ENCODE measurements around the gene SNX18. TPM values are rescaled to one million over a fixed set of nuclear protein-coding genes. Genes with fewer than 3 reads are reported as not detected.

The SNX18 gene
- total RNA-seq, 1 donor from 2014 or later = 95.0 TPM

GRCh38 chr5:54567996-54568395 is 50.4 kb downstream of the SNX18 start:
- H3K36me3 Mint-ChIP-seq (ENCODE audit: unreplicated experiment) = no peaks in the 10 kb centered on the region
- H3K27ac Mint-ChIP-seq (ENCODE audit: unreplicated experiment) = no peak overlapping the region
- TF ChIP-seq CTCF (IDR thresholded peaks at IDR 0.05; ENCODE audit: partially characterized antibody, unreplicated experiment) = no peak
- H3K9me3 Mint-ChIP-seq (ENCODE audit: unreplicated experiment) = no peaks in the 10 kb centered on the region
- H3K27me3 Mint-ChIP-seq (ENCODE audit: unreplicated experiment) = no peaks in the 10 kb centered on the region
- no peak overlapping the region for H3K4me3 Mint-ChIP-seq (ENCODE audit: unreplicated experiment)
- DNase-seq = no peak
- peaks cover 9% of the 10 kb centered on the region for H3K4me1 Mint-ChIP-seq (ENCODE audit: low read depth, unreplicated experiment)

GRCh38 chr5:54570916-54571315 is 53.4 kb downstream of the SNX18 start:
- no peak for DNase-seq
- H3K4me1 Mint-ChIP-seq (ENCODE audit: low read depth, unreplicated experiment) = peaks cover 9% of the 10 kb centered on the region
- peaks cover 2% of the 10 kb centered on the region for H3K9me3 Mint-ChIP-seq (ENCODE audit: unreplicated experiment)
- no peaks in the 10 kb centered on the region for H3K36me3 Mint-ChIP-seq (ENCODE audit: unreplicated experiment)
- no peaks in the 10 kb centered on the region for H3K27me3 Mint-ChIP-seq (ENCODE audit: unreplicated experiment)
- no peak overlapping the region for H3K4me3 Mint-ChIP-seq (ENCODE audit: unreplicated experiment)
- H3K27ac Mint-ChIP-seq (ENCODE audit: unreplicated experiment) = no peak overlapping the region
- TF ChIP-seq CTCF (IDR thresholded peaks at IDR 0.05; ENCODE audit: partially characterized antibody, unreplicated experiment) = no peak

GRCh38 chr5:54571462-54571861 is 53.9 kb downstream of the SNX18 start:
- TF ChIP-seq CTCF (IDR thresholded peaks at IDR 0.05; ENCODE audit: partially characterized antibody, unreplicated experiment) = no peak
- Mint-ChIP-seq H3K4me1 (ENCODE audit: low read depth, unreplicated experiment) (peaks cover 9% of the 10 kb centered on the region), H3K4me3 (ENCODE audit: unreplicated experiment) (no peak overlapping the region), H3K36me3 (ENCODE audit: unreplicated experiment) (no peaks in the 10 kb centered on the region), H3K27me3 (ENCODE audit: unreplicated experiment) (no peaks in the 10 kb centered on the region), H3K27ac (ENCODE audit: unreplicated experiment) (no peak overlapping the region), H3K9me3 (ENCODE audit: unreplicated experiment) (peaks cover 2% of the 10 kb centered on the region)
- no peak for DNase-seq

- no peak for TF ChIP-seq CTCF (IDR thresholded peaks at IDR 0.05; ENCODE audit: partially characterized antibody, unreplicated experiment)
- DNase-seq = no peak
- peaks cover 4% of the 10 kb centered on the region for H3K36me3 Mint-ChIP-seq (ENCODE audit: unreplicated experiment)
- no peak overlapping the region for H3K4me3 Mint-ChIP-seq (ENCODE audit: unreplicated experiment)
- peaks cover 17% of the 10 kb centered on the region for H3K4me1 Mint-ChIP-seq (ENCODE audit: low read depth, unreplicated experiment)
- no peaks in the 10 kb centered on the region for H3K27me3 Mint-ChIP-seq (ENCODE audit: unreplicated experiment)
- peaks cover 5% of the 10 kb centered on the region for H3K9me3 Mint-ChIP-seq (ENCODE audit: unreplicated experiment)
- no peak overlapping the region for H3K27ac Mint-ChIP-seq (ENCODE audit: unreplicated experiment)
These were observed 56.4 kb downstream of the SNX18 start for GRCh38 chr5:54573812-54574489.

- Mint-ChIP-seq H3K36me3 (ENCODE audit: unreplicated experiment) (peaks cover 4% of the 10 kb centered on the region), H3K9me3 (ENCODE audit: unreplicated experiment) (peaks cover 5% of the 10 kb centered on the region), H3K27ac (ENCODE audit: unreplicated experiment) (no peak overlapping the region), H3K4me3 (ENCODE audit: unreplicated experiment) (no peak overlapping the region), H3K27me3 (ENCODE audit: unreplicated experiment) (no peaks in the 10 kb centered on the region), H3K4me1 (ENCODE audit: low read depth, unreplicated experiment) (peaks cover 11% of the 10 kb centered on the region)
- DNase-seq = no peak
- TF ChIP-seq CTCF (IDR thresholded peaks at IDR 0.05; ENCODE audit: partially characterized antibody, unreplicated experiment) = no peak
These were observed 60.0 kb downstream of the SNX18 start for GRCh38 chr5:54577528-54577927.

Data from glutamatergic neuron (in vitro differentiated cells).